NB4 (cell line): ENCODE data around the gene RNF130.

ENCODE experiments used
- MAX ChIP-seq: IDR thresholded peaks from 2 replicates; pipeline ENCODE4 v1.6.1; 2011; ENCODE audit warnings: low read depth, low read length
- POLR2A ChIP-seq: IDR thresholded peaks from 2 replicates; pipeline ENCODE4 v1.6.1; 2011; ENCODE audit warnings: mild to moderate bottlenecking; ENCODE audit not compliant: insufficient read length; ENCODE audit errors: extremely low read depth
- TF ChIP-seq, protein P1 (sequence below): IDR thresholded peaks from one replicate; pipeline ENCODE4 v1.5.1; 2012; ENCODE audit warnings: low read depth, low read length

GRCh38 chr5:179906795-179907555 lies 164.6 kb downstream of the RNF130 start:
- TF ChIP-seq, protein P1, sequence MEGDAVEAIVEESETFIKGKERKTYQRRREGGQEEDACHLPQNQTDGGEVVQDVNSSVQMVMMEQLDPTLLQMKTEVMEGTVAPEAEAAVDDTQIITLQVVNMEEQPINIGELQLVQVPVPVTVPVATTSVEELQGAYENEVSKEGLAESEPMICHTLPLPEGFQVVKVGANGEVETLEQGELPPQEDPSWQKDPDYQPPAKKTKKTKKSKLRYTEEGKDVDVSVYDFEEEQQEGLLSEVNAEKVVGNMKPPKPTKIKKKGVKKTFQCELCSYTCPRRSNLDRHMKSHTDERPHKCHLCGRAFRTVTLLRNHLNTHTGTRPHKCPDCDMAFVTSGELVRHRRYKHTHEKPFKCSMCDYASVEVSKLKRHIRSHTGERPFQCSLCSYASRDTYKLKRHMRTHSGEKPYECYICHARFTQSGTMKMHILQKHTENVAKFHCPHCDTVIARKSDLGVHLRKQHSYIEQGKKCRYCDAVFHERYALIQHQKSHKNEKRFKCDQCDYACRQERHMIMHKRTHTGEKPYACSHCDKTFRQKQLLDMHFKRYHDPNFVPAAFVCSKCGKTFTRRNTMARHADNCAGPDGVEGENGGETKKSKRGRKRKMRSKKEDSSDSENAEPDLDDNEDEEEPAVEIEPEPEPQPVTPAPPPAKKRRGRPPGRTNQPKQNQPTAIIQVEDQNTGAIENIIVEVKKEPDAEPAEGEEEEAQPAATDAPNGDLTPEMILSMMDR = no peak
- TF ChIP-seq MAX (no peak), POLR2A (no peak)
